ENCODE results near the gene NECTIN2.
"Not testable (repeated sequence)": the region's sequence is repeated elsewhere in the genome, so short reads cannot be mapped to it uniquely, and the experiment has no call there.

The NECTIN2 gene

GRCh38 chr19:44878120-44878865 is 32.2 kb downstream of the NECTIN2 start:
- no peaks in the 10 kb centered on the region for H3K9me3 ChIP-seq (ENCODE audit: control insufficient read depth, low read depth, low read length)
- no peak overlapping the region for H3K27ac ChIP-seq (ENCODE audit: low read length)
- H3K27me3 ChIP-seq (ENCODE audit: control insufficient read depth, insufficient read depth, low read length), result no peaks in the 10 kb centered on the region
- no peak overlapping the region for H3K9ac ChIP-seq (ENCODE audit: low read length)
- H3K36me3 ChIP-seq (ENCODE audit: control insufficient read depth, low read depth, low read length), result peaks cover 51% of the 10 kb centered on the region
- no peak overlapping the region for H3K4me3 ChIP-seq (ENCODE audit: low read length)
- no peaks in the 10 kb centered on the region for H3K4me1 ChIP-seq (ENCODE audit: control insufficient read depth, low read depth, low read length)

- H3K4me1 ChIP-seq (ENCODE audit: control insufficient read depth, low read depth, low read length), result no peaks in the 10 kb centered on the region
- no peak overlapping the region for H3K4me3 ChIP-seq (ENCODE audit: low read length)
- H3K36me3 ChIP-seq (ENCODE audit: control insufficient read depth, low read depth, low read length), result peaks cover 39% of the 10 kb centered on the region
- no peak overlapping the region for H3K27ac ChIP-seq (ENCODE audit: low read length)
- H3K9me3 ChIP-seq (ENCODE audit: control insufficient read depth, low read depth, low read length), result no peaks in the 10 kb centered on the region
- H3K27me3 ChIP-seq (ENCODE audit: control insufficient read depth, insufficient read depth, low read length), result no peaks in the 10 kb centered on the region
- no peak overlapping the region for H3K9ac ChIP-seq (ENCODE audit: low read length)
Observed at GRCh38 chr19:44879309-44880065, 33.4 kb downstream of the NECTIN2 start.

GRCh38 chr19:44882063-44882462 is 36.0 kb downstream of the NECTIN2 start:
- Histone ChIP-seq H3K27me3 (ENCODE audit: control insufficient read depth, insufficient read depth, low read length) (no peaks in the 10 kb centered on the region), H3K36me3 (ENCODE audit: control insufficient read depth, low read depth, low read length) (peaks cover 26% of the 10 kb centered on the region), H3K9ac (ENCODE audit: low read length) (no peak overlapping the region)

GRCh38 chr19:44882619-44883397 is 36.7 kb downstream of the NECTIN2 start:
- not testable (repeated sequence) for H3K27me3 ChIP-seq (ENCODE audit: control insufficient read depth, insufficient read depth, low read length); H3K4me1 ChIP-seq (ENCODE audit: control insufficient read depth, low read depth, low read length); H3K27ac ChIP-seq (ENCODE audit: low read length); H3K4me3 ChIP-seq (ENCODE audit: low read length); H3K9ac ChIP-seq (ENCODE audit: low read length); H3K9me3 ChIP-seq (ENCODE audit: control insufficient read depth, low read depth, low read length)
- peaks cover 26% of the 10 kb centered on the region for H3K36me3 ChIP-seq (ENCODE audit: control insufficient read depth, low read depth, low read length)

More at GRCh38 chr19:44882063-44882462, 36.0 kb downstream of the NECTIN2 start:
- no peak overlapping the region for H3K27ac ChIP-seq (ENCODE audit: low read length)
- H3K4me3 ChIP-seq (ENCODE audit: low read length), result no peak overlapping the region
- no peaks in the 10 kb centered on the region for H3K4me1 ChIP-seq (ENCODE audit: control insufficient read depth, low read depth, low read length)
- H3K9me3 ChIP-seq (ENCODE audit: control insufficient read depth, low read depth, low read length), result no peaks in the 10 kb centered on the region

GRCh38 chr19:44883922-44884321 is 37.8 kb downstream of the NECTIN2 start:
- no peak overlapping the region for H3K4me3 ChIP-seq (ENCODE audit: low read length)
- H3K36me3 ChIP-seq (ENCODE audit: control insufficient read depth, low read depth, low read length), result peaks cover 23% of the 10 kb centered on the region
- H3K9ac ChIP-seq (ENCODE audit: low read length), result no peak overlapping the region
- H3K27me3 ChIP-seq (ENCODE audit: control insufficient read depth, insufficient read depth, low read length), result no peaks in the 10 kb centered on the region
- no peaks in the 10 kb centered on the region for H3K9me3 ChIP-seq (ENCODE audit: control insufficient read depth, low read depth, low read length)
- H3K4me1 ChIP-seq (ENCODE audit: control insufficient read depth, low read depth, low read length), result no peaks in the 10 kb centered on the region
- H3K27ac ChIP-seq (ENCODE audit: low read length), result no peak overlapping the region

- Histone ChIP-seq H3K9ac (ENCODE audit: low read length) (no peak overlapping the region), H3K27ac (ENCODE audit: low read length) (no peak overlapping the region), H3K27me3 (ENCODE audit: control insufficient read depth, insufficient read depth, low read length) (no peaks in the 10 kb centered on the region), H3K9me3 (ENCODE audit: control insufficient read depth, low read depth, low read length) (no peaks in the 10 kb centered on the region), H3K4me3 (ENCODE audit: low read length) (no peak overlapping the region), H3K36me3 (ENCODE audit: control insufficient read depth, low read depth, low read length) (peaks cover 21% of the 10 kb centered on the region), H3K4me1 (ENCODE audit: control insufficient read depth, low read depth, low read length) (no peaks in the 10 kb centered on the region)
Observed at GRCh38 chr19:44884566-44884965, 38.5 kb downstream of the NECTIN2 start.

- Histone ChIP-seq H3K9me3 (ENCODE audit: control insufficient read depth, low read depth, low read length) (no peaks in the 10 kb centered on the region), H3K36me3 (ENCODE audit: control insufficient read depth, low read depth, low read length) (peaks cover 21% of the 10 kb centered on the region), H3K9ac (ENCODE audit: low read length) (no peak overlapping the region), H3K4me1 (ENCODE audit: control insufficient read depth, low read depth, low read length) (no peaks in the 10 kb centered on the region), H3K27ac (ENCODE audit: low read length) (no peak overlapping the region), H3K27me3 (ENCODE audit: control insufficient read depth, insufficient read depth, low read length) (no peaks in the 10 kb centered on the region), H3K4me3 (ENCODE audit: low read length) (no peak overlapping the region)
Observed at GRCh38 chr19:44886141-44886540, 40.0 kb downstream of the NECTIN2 start.

- Histone ChIP-seq H3K27ac (ENCODE audit: low read length) (no peak overlapping the region), H3K36me3 (ENCODE audit: control insufficient read depth, low read depth, low read length) (peaks cover 27% of the 10 kb centered on the region), H3K4me3 (ENCODE audit: low read length) (no peak overlapping the region), H3K9ac (ENCODE audit: low read length) (no peak overlapping the region), H3K27me3 (ENCODE audit: control insufficient read depth, insufficient read depth, low read length) (no peaks in the 10 kb centered on the region), H3K4me1 (ENCODE audit: control insufficient read depth, low read depth, low read length) (peaks cover 7% of the 10 kb centered on the region), H3K9me3 (ENCODE audit: control insufficient read depth, low read depth, low read length) (no peaks in the 10 kb centered on the region)
Observed at GRCh38 chr19:44887648-44888047, 41.6 kb downstream of the NECTIN2 start.

GRCh38 chr19:44888335-44888734 is 42.2 kb downstream of the NECTIN2 start:
- H3K9me3 ChIP-seq (ENCODE audit: control insufficient read depth, low read depth, low read length); H3K9ac ChIP-seq (ENCODE audit: low read length); H3K27me3 ChIP-seq (ENCODE audit: control insufficient read depth, insufficient read depth, low read length); H3K27ac ChIP-seq (ENCODE audit: low read length); H3K4me1 ChIP-seq (ENCODE audit: control insufficient read depth, low read depth, low read length); H3K4me3 ChIP-seq (ENCODE audit: low read length): not testable (repeated sequence)
- H3K36me3 ChIP-seq (ENCODE audit: control insufficient read depth, low read depth, low read length), result peaks cover 34% of the 10 kb centered on the region

- H3K27me3 ChIP-seq (ENCODE audit: control insufficient read depth, insufficient read depth, low read length), result no peaks in the 10 kb centered on the region
- H3K36me3 ChIP-seq (ENCODE audit: control insufficient read depth, low read depth, low read length), result peaks cover 49% of the 10 kb centered on the region
- H3K4me1 ChIP-seq (ENCODE audit: control insufficient read depth, low read depth, low read length), result peaks cover 8% of the 10 kb centered on the region
- peak overlapping the region; percentile 63 for H3K4me3 ChIP-seq (ENCODE audit: low read length)
- H3K9ac ChIP-seq (ENCODE audit: low read length), result peak overlapping the region; percentile 49
- H3K9me3 ChIP-seq (ENCODE audit: control insufficient read depth, low read depth, low read length), result no peaks in the 10 kb centered on the region
- peak overlapping the region; percentile 76 for H3K27ac ChIP-seq (ENCODE audit: low read length)
Observed at GRCh38 chr19:44889830-44890365, 43.8 kb downstream of the NECTIN2 start.

GRCh38 chr19:44890366-44891015 is 44.4 kb downstream of the NECTIN2 start:
- Histone ChIP-seq H3K9me3 (ENCODE audit: control insufficient read depth, low read depth, low read length) (no peaks in the 10 kb centered on the region), H3K27me3 (ENCODE audit: control insufficient read depth, insufficient read depth, low read length) (no peaks in the 10 kb centered on the region), H3K4me3 (ENCODE audit: low read length) (peak overlapping the region; percentile 63), H3K36me3 (ENCODE audit: control insufficient read depth, low read depth, low read length) (peaks cover 54% of the 10 kb centered on the region), H3K4me1 (ENCODE audit: control insufficient read depth, low read depth, low read length) (peaks cover 8% of the 10 kb centered on the region), H3K27ac (ENCODE audit: low read length) (peak overlapping the region; percentile 76), H3K9ac (ENCODE audit: low read length) (peak overlapping the region; percentile 49)

Data from iPS-18a (cell line).